ENCODE measurements around the gene MYBPHL. TPM values are rescaled to one million over a fixed set of nuclear protein-coding genes. Genes with fewer than 3 reads are reported as not detected.

MYBPHL gene
- total RNA-seq, 2 donors from 2014 or later: not detected

GRCh38 chr1:109319114-109319513, 12.3 kb upstream of the MYBPHL start:
- WGBS, 2 donors: 93% methylated on average over 3 of the region's 3 CpGs
- DNase-seq (no peak), ATAC-seq (no peak)
- peaks cover 0 to 30% of the 10 kb centered on the region in 2 donors for H3K36me3 ChIP-seq (replicated peaks in 1 of 2; ENCODE audit: insufficient read depth in 1 of 2, low read depth in 2 of 2)
- H3K27me3 ChIP-seq: no peaks in the 10 kb centered on the region
- H3K4me3 ChIP-seq: no peak overlapping the region
- no peak for TF ChIP-seq POLR2A (IDR thresholded peaks at IDR 0.05)
- TF ChIP-seq CTCF (IDR thresholded peaks at IDR 0.05): no peak
- H3K27ac ChIP-seq: no peak overlapping the region
- H3K4me1 ChIP-seq: no peaks in the 10 kb centered on the region
- no peaks in the 10 kb centered on the region for H3K9me3 ChIP-seq
- intact Hi-C loops (cut with DNase I): no loop called here

GRCh38 chr1:109316506-109316905, 9.7 kb upstream of the MYBPHL start:
- no peak for ATAC-seq
- WGBS, 2 donors: 92 to 97% methylated on average over 1 of the region's 1 CpG
- H3K4me1 ChIP-seq: no peaks in the 10 kb centered on the region
- DNase-seq: no peak
- H3K27me3 ChIP-seq: no peaks in the 10 kb centered on the region
- H3K36me3 ChIP-seq (replicated peaks in 1 of 2; ENCODE audit: insufficient read depth in 1 of 2, low read depth in 2 of 2): peaks cover 0 to 22% of the 10 kb centered on the region in 2 donors
- TF ChIP-seq POLR2A (IDR thresholded peaks at IDR 0.05): no peak
- TF ChIP-seq CTCF (IDR thresholded peaks at IDR 0.05): no peak
- no peak overlapping the region for H3K4me3 ChIP-seq
- H3K27ac ChIP-seq: no peak overlapping the region
- no peaks in the 10 kb centered on the region for H3K9me3 ChIP-seq
- intact Hi-C loops (cut with DNase I): no loop called here

GRCh38 chr1:109315288-109315687, 8.5 kb upstream of the MYBPHL start:
- TF ChIP-seq POLR2A (IDR thresholded peaks at IDR 0.05) (no peak), CTCF (IDR thresholded peaks at IDR 0.05) (no peak)
- H3K4me3 ChIP-seq: no peak overlapping the region
- intact Hi-C loops (cut with DNase I): no loop called here
- DNase-seq (no peak), ATAC-seq (no peak)
- WGBS, 2 donors: 86 to 93% methylated on average over 4 of the region's 4 CpGs
- no peaks in the 10 kb centered on the region for H3K27me3 ChIP-seq
- H3K9me3 ChIP-seq: no peaks in the 10 kb centered on the region
- H3K36me3 ChIP-seq (replicated peaks in 1 of 2; ENCODE audit: insufficient read depth in 1 of 2, low read depth in 2 of 2): peaks cover 0 to 14% of the 10 kb centered on the region in 2 donors
- H3K4me1 ChIP-seq: no peaks in the 10 kb centered on the region
- no peak overlapping the region for H3K27ac ChIP-seq

- intact Hi-C loops (cut with DNase I): no loop called here
- H3K36me3 ChIP-seq (replicated peaks in 1 of 2; ENCODE audit: insufficient read depth in 1 of 2, low read depth in 2 of 2): peaks cover 0 to 14% of the 10 kb centered on the region in 2 donors
- TF ChIP-seq CTCF (IDR thresholded peaks at IDR 0.05) (no peak), POLR2A (IDR thresholded peaks at IDR 0.05) (no peak)
- DNase-seq: no peak
- no peak overlapping the region for H3K27ac ChIP-seq
- no peak overlapping the region for H3K4me3 ChIP-seq
- WGBS, 2 donors: 88 to 95% methylated on average over 1 of the region's 1 CpG
- H3K27me3 ChIP-seq: no peaks in the 10 kb centered on the region
- no peaks in the 10 kb centered on the region for H3K4me1 ChIP-seq
- no peak for ATAC-seq
- no peaks in the 10 kb centered on the region for H3K9me3 ChIP-seq
These were observed 8.0 kb upstream of the MYBPHL start for GRCh38 chr1:109314795-109315194.

- WGBS, 2 donors: 72 to 77% methylated on average over 12 of the region's 12 CpGs
- Histone ChIP-seq H3K36me3 (replicated peaks in 1 of 2; ENCODE audit: insufficient read depth in 1 of 2, low read depth in 2 of 2) (peaks cover 0 to 9% of the 10 kb centered on the region in 2 donors), H3K4me3 (no peak overlapping the region), H3K27ac (no peak overlapping the region), H3K9me3 (no peaks in the 10 kb centered on the region), H3K27me3 (no peaks in the 10 kb centered on the region), H3K4me1 (no peaks in the 10 kb centered on the region)
- no peak for TF ChIP-seq POLR2A (IDR thresholded peaks at IDR 0.05)
- TF ChIP-seq CTCF (IDR thresholded peaks at IDR 0.05): no peak
- ATAC-seq (no peak), DNase-seq (peak in 1 of 4 donors; percentile 29)
- intact Hi-C loops (cut with DNase I): no loop called here
These were observed 6.4 kb upstream of the MYBPHL start for GRCh38 chr1:109312978-109313775.
